Femur (tissue), 1 donor: Measurements from ENCODE around the gene SCNN1G.
"Not testable (repeated sequence)": the region's sequence is repeated elsewhere in the genome, so short reads cannot be mapped to it uniquely, and the experiment has no call there.

Experiments used
- DNase-seq: peaks from one replicate; pipeline ENCODE4 v3.0.0-alpha.2; 2017

SCNN1G gene

DNA sequence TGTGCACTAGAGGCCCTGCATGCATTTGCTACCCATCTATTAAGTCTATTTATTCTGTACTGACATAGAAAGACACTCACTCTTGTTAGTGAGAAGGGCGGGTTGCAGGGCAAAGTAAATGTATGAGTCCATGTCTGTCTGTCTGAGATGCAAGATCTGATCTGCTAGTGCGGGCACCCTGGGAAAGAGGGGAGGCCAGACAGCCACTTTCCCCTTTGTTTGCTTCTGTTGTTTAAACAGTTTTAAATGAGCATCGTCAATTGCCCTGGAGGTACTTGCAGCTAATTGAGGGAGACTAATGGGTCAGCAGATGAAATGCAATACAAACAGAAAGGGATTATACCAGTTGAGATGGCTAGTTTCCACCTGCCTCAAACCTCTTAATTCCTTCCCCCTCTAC lies 24.9 kb downstream of the SCNN1G start:
- no peak for DNase-seq

DNA sequence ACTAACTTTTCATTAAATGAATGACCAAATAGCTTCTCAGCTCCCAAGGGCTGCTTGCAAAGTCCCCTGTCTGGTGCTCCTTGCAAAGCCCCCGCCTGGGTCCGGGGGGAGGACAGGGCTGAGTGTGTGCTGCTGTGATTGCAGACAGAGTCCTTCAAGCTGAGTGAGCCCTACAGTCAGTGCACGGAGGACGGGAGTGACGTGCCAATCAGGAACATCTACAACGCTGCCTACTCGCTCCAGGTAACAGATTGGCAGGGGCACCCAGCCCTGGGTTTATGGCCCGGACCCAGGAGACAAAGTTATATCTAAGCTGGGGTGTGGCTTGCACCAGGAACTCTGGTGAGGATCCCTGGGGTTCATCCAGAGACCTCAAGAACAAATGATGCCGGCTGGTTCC lies 27.1 kb downstream of the SCNN1G start:
- no peak for DNase-seq

DNA sequence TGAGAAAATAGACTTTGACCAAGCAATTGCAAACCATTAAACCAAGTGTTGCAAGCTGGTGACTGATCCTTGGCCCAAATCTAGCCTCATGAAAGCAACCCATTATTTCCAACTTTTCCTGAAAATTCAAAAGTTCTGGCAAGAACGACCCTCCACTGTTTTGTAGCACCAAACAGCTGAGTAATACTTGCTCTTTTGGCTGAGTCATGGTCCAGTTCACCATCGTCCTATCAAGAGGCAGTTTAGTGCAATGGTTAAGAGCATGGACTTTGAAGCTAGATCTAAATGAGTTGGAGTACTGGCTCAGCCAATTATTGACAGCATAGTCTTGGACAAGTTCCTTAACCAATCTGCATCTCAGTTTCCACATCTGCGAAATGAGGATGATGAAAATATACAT lies 31.3 kb downstream of the SCNN1G start:
- no peak for DNase-seq

GRCh38 chr16:23214796-23215195 lies 32.3 kb downstream of the SCNN1G start:
- DNase-seq = no peak

- DNase-seq = no peak
Measured at GRCh38 chr16:23215435-23215834, 32.9 kb downstream of the SCNN1G start.

DNA sequence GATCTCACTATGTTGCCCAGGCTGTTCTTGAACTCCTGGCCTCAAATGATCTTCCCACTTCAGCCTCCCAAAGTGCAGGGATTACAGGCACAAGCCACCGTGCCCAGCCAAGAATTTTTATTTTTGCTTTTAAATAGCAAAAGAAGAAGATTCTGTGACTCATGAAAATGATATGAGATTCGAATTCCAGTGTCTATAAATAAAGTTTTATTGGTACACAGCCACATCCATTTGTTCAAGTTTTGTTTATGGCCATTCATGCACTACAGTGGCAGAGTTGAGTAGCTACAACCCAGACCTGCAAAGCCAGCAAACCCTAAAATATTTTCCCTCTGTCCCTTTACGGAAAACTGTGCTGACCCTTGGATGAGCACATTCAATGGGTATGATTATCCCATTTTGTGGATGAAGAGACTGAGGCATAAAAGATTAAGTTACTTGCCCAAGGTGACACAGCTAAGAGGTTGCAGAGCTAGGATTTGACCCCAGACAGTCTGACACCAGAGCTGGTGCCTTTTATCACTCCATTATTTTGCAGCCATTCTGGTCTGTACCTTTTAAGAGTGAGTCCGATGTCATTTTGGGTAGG lies 34.2 kb downstream of the SCNN1G start:
- no peak for DNase-seq

- DNase-seq = no peak
Measured at GRCh38 chr16:23217646-23218045, 35.1 kb downstream of the SCNN1G start.

DNA sequence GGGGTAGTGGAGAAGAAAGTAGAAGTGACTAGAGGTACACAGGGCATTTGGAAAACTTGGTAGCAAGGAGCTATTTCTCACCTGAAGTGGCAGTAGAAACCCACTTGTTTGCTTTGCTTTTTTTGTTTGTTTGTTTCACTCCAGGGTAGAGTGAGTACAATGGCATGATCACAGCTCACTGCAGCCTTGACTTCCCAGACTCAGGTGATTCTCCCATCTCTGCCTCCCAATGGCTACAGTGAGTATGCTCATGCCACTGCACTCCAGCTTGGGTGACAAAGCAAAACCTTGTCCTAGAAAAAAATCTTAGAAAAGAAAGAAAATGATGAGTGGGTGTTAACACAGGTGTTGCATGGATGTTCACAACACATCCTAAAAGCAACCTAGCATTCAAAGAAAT lies 40.4 kb downstream of the SCNN1G start:
- no peak for DNase-seq

- no peak for DNase-seq
Measured at GRCh38 chr16:23223368-23223767, 40.8 kb downstream of the SCNN1G start.

DNA sequence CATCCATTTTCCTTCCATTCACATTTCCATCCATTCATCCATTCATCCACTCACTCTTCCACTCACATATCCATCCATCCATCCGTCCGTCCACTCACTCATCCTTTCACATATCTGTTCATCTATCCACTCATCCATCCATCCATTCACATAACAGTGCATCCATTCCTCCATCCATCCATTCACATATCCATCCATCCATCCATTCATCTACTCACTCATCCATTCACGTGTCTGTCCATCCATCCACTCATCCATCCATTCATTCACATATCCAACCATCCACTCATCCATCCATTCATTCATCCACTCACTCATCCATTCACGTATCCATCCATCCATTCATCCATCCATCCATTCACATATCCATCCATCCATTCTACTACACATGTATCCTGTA lies 42.6 kb downstream of the SCNN1G start:
- no peak for DNase-seq

- DNase-seq = no peak
Measured at GRCh38 chr16:23225634-23226033, 43.1 kb downstream of the SCNN1G start.

DNA sequence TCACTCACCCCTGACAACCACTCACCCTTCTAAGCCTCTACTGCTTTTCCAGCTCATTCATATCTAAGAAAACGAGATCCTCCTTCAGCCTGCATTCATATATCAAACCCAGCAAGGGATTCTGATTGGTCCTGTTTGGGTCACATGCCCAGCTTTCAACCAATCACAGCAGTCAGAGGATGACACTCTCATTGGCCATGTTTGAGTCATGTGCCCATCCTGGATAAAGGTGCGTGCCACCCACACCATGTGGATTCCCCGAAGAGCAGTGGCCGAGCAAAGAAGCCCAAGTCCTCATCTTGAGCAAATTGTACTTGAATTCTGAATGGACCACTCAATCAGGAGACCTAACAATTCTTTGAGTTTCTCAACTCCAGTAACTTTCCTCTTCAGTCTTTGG lies 45.0 kb downstream of the SCNN1G start:
- DNase-seq = no peak

- no peak for DNase-seq
Measured at GRCh38 chr16:23229714-23230113, 47.2 kb downstream of the SCNN1G start.

GRCh38 chr16:23232806-23233205 lies 50.3 kb downstream of the SCNN1G start:
- DNase-seq = no peak

DNA sequence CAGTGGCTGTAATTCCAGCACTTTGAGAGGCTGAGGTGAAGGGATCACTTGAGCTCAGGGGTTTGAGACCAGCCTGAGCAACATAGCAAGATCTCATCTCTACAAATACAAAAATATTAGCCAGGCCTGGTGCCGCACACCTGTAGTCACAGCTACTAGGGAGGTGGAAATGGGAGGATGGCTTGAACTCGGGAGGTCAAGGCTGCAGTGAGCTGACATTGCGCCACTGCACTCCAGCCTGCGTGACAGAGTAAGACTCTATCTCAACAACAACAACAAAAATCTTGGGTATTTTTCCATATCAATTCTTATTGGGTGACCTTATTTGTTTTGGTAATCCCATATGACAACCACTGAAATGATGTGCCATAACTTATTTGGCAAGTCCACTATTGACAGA lies 52.6 kb downstream of the SCNN1G start:
- no peak for DNase-seq

DNA sequence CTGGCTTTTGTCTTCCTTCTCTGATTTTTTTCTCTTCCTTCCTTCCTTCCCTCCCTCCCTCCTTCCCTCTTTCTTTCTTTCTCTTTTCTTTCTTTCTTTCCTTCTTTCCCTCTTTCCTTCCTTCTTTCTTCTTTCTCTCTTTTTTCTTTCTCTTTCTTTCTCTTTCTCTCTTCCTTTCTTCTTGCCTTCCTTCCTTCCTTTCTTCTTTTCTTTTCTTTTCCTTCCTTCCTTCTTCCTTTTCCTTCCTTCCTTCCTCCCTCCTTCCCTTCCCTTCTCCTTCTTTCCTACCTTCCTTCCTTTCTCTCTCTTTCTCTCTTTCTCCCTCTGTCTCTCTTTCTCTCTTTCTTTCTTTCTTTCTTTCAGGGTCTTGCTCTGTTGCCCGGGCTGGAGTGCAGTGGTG lies 54.4 kb downstream of the SCNN1G start:
- DNase-seq = no peak

DNA sequence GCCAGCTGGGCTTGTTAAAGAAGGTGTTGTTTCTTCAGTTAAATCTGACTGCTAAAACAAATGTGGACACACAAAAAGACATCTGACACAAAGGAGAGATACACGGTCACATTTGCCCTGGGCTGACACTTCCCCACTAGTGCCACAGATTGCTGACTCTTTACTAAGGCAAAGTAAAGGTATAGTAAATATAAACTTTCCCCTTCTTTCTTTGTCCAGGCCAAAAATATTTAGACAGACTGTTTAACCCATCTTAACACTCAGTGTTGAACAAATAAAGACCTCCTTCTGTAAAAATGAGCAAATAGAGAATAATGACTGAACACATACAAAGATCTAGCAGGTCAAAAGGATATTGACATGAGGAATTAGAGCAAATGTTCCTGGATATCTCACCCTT lies 58.4 kb downstream of the SCNN1G start:
- no peak for DNase-seq

- no peak for DNase-seq
Measured at GRCh38 chr16:23244122-23244521, 61.6 kb downstream of the SCNN1G start.

DNA sequence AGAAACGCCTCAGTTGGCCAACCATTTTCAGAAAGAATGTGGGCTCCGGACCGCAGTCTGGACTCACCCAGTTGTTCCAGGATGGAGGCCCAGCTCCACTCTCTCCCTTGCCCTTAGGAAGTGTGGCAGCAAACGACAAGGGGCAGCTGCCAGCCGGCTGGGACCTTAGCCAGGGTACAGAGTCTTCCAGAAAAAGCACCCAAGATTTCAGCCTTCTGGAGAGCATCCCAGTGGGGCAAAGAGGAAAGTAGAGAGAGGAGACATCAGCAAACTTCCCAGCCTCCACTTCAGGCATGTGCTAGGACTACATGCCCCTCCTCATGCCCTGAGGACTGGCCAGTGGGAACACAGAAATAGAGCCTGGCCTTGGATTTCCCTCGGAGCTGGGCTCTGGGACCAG lies 62.7 kb downstream of the SCNN1G start:
- no peak for DNase-seq

DNA sequence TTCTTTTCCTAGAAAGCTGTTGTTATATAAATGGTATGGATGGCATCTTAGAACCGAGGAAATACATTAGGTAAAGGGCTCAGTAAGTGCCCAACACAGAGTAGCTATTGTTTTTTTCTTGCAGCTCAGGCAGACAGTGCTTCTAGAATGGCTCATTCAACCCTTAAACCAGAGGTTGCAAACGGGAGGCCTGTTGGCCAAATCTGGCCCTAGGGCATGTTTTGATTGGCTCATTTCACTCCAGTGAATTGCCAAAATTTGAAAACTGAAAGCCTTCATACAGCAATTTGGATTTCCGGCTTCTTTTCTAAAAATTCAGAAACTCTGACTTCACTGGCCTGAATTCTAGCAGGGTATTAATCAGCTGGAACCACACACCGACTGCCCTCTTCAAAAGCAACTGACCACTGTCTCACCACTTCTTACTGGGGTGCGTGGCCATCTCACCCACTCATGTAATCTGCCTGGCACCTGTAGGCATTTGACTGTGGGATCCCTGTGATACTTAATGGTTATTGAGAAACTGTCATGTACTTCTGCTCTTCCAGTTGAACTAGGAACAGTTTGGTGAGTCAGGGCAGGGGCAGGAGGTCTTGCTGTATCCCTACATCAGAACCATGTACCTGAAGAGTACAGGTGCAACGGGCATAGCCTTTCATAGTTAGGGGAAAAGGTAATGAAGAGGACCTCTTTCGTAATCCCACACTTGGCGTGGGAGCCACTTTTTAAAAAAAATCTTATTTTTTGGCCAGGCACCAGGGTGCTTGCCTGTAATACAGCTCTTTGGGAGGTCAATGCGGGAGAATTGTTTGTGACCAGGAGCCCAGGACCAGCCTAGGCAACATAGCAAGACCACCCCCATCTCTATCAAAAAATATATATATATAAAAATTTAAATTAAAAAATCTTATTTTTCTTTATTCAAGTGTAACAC lies 66.0 kb downstream of the SCNN1G start:
- peak; percentile 33 for DNase-seq

GRCh38 chr16:23249830-23250229 lies 67.3 kb downstream of the SCNN1G start:
- DNase-seq = no peak

- DNase-seq = no peak
Measured at GRCh38 chr16:23252310-23252709, 69.8 kb downstream of the SCNN1G start.

GRCh38 chr16:23253650-23254049 lies 71.1 kb downstream of the SCNN1G start:
- not testable (repeated sequence) for DNase-seq

GRCh38 chr16:23254338-23254737 lies 71.8 kb downstream of the SCNN1G start:
- DNase-seq = peak; percentile 38

DNA sequence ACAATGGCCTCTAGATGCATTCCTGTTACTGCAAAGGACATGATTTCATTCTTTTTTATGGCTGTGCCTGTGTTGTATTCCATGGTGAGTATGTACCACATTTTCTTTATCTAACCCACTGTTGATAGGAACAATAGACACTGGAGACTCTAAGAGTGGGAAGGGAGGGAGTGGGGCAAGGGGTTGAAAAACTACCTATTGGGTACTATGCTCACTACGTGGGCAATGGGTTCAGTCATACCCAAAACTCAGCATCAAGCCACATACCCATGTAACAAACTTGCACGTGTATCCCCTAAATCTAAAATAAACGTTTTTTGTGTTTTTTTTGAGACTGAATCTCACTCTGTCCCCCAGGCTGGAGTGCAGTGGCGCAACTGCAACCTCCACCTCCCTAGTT lies 72.5 kb downstream of the SCNN1G start:
- no peak for DNase-seq
